HCT116 (cell line): ENCODE data around the gene RSL1D1.

ENCODE experiments used
- ELF1 ChIP-seq: IDR thresholded peaks from 2 replicates; pipeline ENCODE4 v1.6.1; 2012; ENCODE audit warnings: low read depth, borderline replicate concordance
- EZH2 ChIP-seq: fragments of 200-600 bp; sonication (generic); IDR thresholded peaks from 2 replicates; pipeline ENCODE4 v1.6.1; 2017; ENCODE audit warnings: antibody characterized with exemption, mixed run types
- POLR2A ChIP-seq: IDR thresholded peaks from 2 replicates; pipeline ENCODE4 v1.7.0; 2011; ENCODE audit warnings: borderline replicate concordance; ENCODE audit not compliant: insufficient read depth, insufficient read length; ENCODE audit errors: extremely low read depth
- POLR2AphosphoS5 ChIP-seq: IDR thresholded peaks from 2 replicates; pipeline ENCODE4 v1.6.1; 2011; ENCODE audit warnings: mild to moderate bottlenecking, low read depth, low read length, moderate library complexity
- RAD21 ChIP-seq: IDR thresholded peaks from 2 replicates; pipeline ENCODE4 v1.6.1; 2012; ENCODE audit warnings: low read depth, mild to moderate bottlenecking
- ZBTB33 ChIP-seq: IDR thresholded peaks from 2 replicates; pipeline ENCODE4 v1.6.1; 2011; ENCODE audit warnings: mild to moderate bottlenecking, low read length, moderate library complexity; ENCODE audit not compliant: insufficient replicate concordance; ENCODE audit errors: extremely low read depth
- ZFX ChIP-seq: fragments of 450-650 bp; IDR thresholded peaks from 2 replicates; pipeline ENCODE4 v1.6.1; 2017
- ZNF274 ChIP-seq: fragments of 200-500 bp; sonication (Bioruptor generic); IDR thresholded peaks from 2 replicates; pipeline ENCODE4 v1.6.1; 2014; ENCODE audit warnings: mild to moderate bottlenecking, low read depth, low read length, inconsistent platforms
- TF ChIP-seq, protein P1 (sequence below), 3 experiments: fragments of 200-600 bp in 1 of 3; sonication (generic) in 1 of 3; IDR thresholded peaks in 2 of 3; conservative IDR thresholded peaks in 1 of 3; 2 replicates each; pipeline ENCODE4 v1.5.1; 2012 to 2017; ENCODE audit warnings: low read depth in 2 of 3, low read length in 2 of 3, antibody characterized with exemption in 1 of 3, borderline replicate concordance in 1 of 3, control low read depth in 1 of 3, mild to moderate bottlenecking in 1 of 3, mixed read lengths in 1 of 3, mixed run types in 1 of 3, moderate library complexity in 1 of 3; ENCODE audit not compliant: insufficient read depth in 1 of 3
- TF ChIP-seq, protein P2 (sequence below): IDR thresholded peaks from 2 replicates; pipeline ENCODE4 v1.6.1; 2012

DNA sequence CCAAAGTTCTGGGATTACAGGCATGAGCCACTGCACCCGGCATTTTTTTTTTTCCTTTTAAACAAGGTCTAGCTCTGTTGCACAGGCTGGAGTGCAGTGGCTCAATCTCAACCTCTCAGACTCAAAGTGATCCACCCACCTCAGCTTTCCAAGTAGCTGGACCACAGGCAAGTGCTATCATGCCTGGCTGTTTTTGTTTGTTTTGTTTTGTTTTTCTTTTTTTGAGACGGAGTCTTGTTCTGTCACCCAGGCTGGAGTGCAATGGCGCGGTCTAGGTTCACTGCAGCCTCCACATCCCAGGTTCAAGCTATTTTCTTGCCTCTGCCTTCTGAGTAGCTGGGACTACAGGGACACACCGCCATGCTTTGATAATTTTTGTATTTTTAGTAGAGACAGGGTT, 35.2 kb downstream of the RSL1D1 start:
- TF ChIP-seq, protein P1, sequence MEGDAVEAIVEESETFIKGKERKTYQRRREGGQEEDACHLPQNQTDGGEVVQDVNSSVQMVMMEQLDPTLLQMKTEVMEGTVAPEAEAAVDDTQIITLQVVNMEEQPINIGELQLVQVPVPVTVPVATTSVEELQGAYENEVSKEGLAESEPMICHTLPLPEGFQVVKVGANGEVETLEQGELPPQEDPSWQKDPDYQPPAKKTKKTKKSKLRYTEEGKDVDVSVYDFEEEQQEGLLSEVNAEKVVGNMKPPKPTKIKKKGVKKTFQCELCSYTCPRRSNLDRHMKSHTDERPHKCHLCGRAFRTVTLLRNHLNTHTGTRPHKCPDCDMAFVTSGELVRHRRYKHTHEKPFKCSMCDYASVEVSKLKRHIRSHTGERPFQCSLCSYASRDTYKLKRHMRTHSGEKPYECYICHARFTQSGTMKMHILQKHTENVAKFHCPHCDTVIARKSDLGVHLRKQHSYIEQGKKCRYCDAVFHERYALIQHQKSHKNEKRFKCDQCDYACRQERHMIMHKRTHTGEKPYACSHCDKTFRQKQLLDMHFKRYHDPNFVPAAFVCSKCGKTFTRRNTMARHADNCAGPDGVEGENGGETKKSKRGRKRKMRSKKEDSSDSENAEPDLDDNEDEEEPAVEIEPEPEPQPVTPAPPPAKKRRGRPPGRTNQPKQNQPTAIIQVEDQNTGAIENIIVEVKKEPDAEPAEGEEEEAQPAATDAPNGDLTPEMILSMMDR (IDR thresholded peaks at IDR 0.05 in 2 of 3, conservative IDR thresholded peaks at IDR 0.05 in 1 of 3; ENCODE audit: borderline replicate concordance in 1 of 3, insufficient read depth in 1 of 3, low read depth in 2 of 3, low read length in 2 of 3): no peak
- TF ChIP-seq ZFX (no peak), POLR2A (no peak), ZBTB33 (no peak), EZH2 (no peak), RAD21 (no peak), ELF1 (no peak), ZNF274 (no peak), POLR2AphosphoS5 (no peak)
- TF ChIP-seq, protein P2, sequence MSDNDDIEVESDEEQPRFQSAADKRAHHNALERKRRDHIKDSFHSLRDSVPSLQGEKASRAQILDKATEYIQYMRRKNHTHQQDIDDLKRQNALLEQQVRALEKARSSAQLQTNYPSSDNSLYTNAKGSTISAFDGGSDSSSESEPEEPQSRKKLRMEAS: no peak
